IPS-20b (cell line): Measurements from ENCODE around the gene MIEF1.

Source experiments
- H3K27ac ChIP-seq: one replicate; pipeline ENCODE4 v1.5.1; 2013; ENCODE audit warnings: low read length
- H3K27me3 ChIP-seq: 2 replicates; pipeline ENCODE4 v1.6.1; 2013; ENCODE audit warnings: mild to moderate bottlenecking, low read length, inconsistent platforms; ENCODE audit not compliant: insufficient read depth
- H3K36me3 ChIP-seq: 2 replicates; pipeline ENCODE4 v1.6.1; 2013; ENCODE audit warnings: low read depth, mild to moderate bottlenecking, inconsistent platforms, low read length, moderate library complexity; ENCODE audit not compliant: insufficient read depth
- H3K4me1 ChIP-seq: 2 replicates; pipeline ENCODE4 v1.6.1; 2013; ENCODE audit warnings: mild to moderate bottlenecking, control low read depth, inconsistent platforms, low read length, moderate library complexity; ENCODE audit not compliant: insufficient read depth
- H3K4me3 ChIP-seq: 2 replicates; pipeline ENCODE4 v1.5.1; 2013; ENCODE audit warnings: mild to moderate bottlenecking, low read length, inconsistent platforms
- H3K9ac ChIP-seq: 2 replicates; pipeline ENCODE4 v1.6.1; 2013; ENCODE audit warnings: low read depth, mild to moderate bottlenecking, inconsistent platforms, low read length, moderate library complexity
- H3K9me3 ChIP-seq: 2 replicates; pipeline ENCODE4 v1.6.1; 2013; ENCODE audit warnings: mild to moderate bottlenecking, low read depth, low read length, inconsistent platforms; ENCODE audit not compliant: insufficient read depth

MIEF1 gene

GRCh38 chr22:39472570-39473556 is 29.2 kb upstream of the MIEF1 start:
- no peak overlapping the region for H3K4me3 ChIP-seq
- H3K9ac ChIP-seq = no peak overlapping the region
- no peaks in the 10 kb centered on the region for H3K9me3 ChIP-seq
- H3K4me1 ChIP-seq = peaks cover 36% of the 10 kb centered on the region
- H3K27ac ChIP-seq = no peak overlapping the region
- H3K27me3 ChIP-seq = no peaks in the 10 kb centered on the region
- H3K36me3 ChIP-seq = no peaks in the 10 kb centered on the region

- H3K27ac ChIP-seq = no peak overlapping the region
- H3K4me3 ChIP-seq = no peak overlapping the region
- H3K4me1 ChIP-seq = peaks cover 36% of the 10 kb centered on the region
- no peaks in the 10 kb centered on the region for H3K27me3 ChIP-seq
- H3K9ac ChIP-seq = no peak overlapping the region
- no peaks in the 10 kb centered on the region for H3K36me3 ChIP-seq
- no peaks in the 10 kb centered on the region for H3K9me3 ChIP-seq
Measured at GRCh38 chr22:39473851-39474250, 28.2 kb upstream of the MIEF1 start.

GRCh38 chr22:39474351-39475111 is 27.6 kb upstream of the MIEF1 start:
- H3K9ac ChIP-seq = peak overlapping the region; percentile 45; the same call in 1 of the 2 replicates
- no peaks in the 10 kb centered on the region for H3K9me3 ChIP-seq
- no peaks in the 10 kb centered on the region for H3K27me3 ChIP-seq
- H3K27ac ChIP-seq = no peak overlapping the region
- H3K4me1 ChIP-seq = peaks cover 36% of the 10 kb centered on the region
- no peak overlapping the region for H3K4me3 ChIP-seq
- no peaks in the 10 kb centered on the region for H3K36me3 ChIP-seq

GRCh38 chr22:39475337-39475736 is 26.8 kb upstream of the MIEF1 start:
- Histone ChIP-seq H3K9me3 (no peaks in the 10 kb centered on the region), H3K4me1 (peaks cover 34% of the 10 kb centered on the region), H3K27ac (no peak overlapping the region), H3K36me3 (no peaks in the 10 kb centered on the region), H3K9ac (no peak overlapping the region), H3K27me3 (no peaks in the 10 kb centered on the region), H3K4me3 (no peak overlapping the region)

GRCh38 chr22:39475902-39476301 is 26.2 kb upstream of the MIEF1 start:
- H3K27me3 ChIP-seq = no peaks in the 10 kb centered on the region
- no peak overlapping the region for H3K27ac ChIP-seq
- no peak overlapping the region for H3K4me3 ChIP-seq
- H3K9me3 ChIP-seq = no peaks in the 10 kb centered on the region
- H3K4me1 ChIP-seq = peaks cover 28% of the 10 kb centered on the region
- no peak overlapping the region for H3K9ac ChIP-seq
- H3K36me3 ChIP-seq = no peaks in the 10 kb centered on the region

- Histone ChIP-seq H3K27me3 (no peaks in the 10 kb centered on the region), H3K4me3 (no peak overlapping the region), H3K9ac (no peak overlapping the region), H3K27ac (no peak overlapping the region), H3K36me3 (no peaks in the 10 kb centered on the region), H3K4me1 (peaks cover 21% of the 10 kb centered on the region), H3K9me3 (no peaks in the 10 kb centered on the region)
Measured at GRCh38 chr22:39476664-39477063, 25.4 kb upstream of the MIEF1 start.

GRCh38 chr22:39477542-39477941 is 24.5 kb upstream of the MIEF1 start:
- Histone ChIP-seq H3K4me3 (no peak overlapping the region), H3K36me3 (no peaks in the 10 kb centered on the region), H3K4me1 (peaks cover 13% of the 10 kb centered on the region), H3K27me3 (no peaks in the 10 kb centered on the region), H3K9ac (no peak overlapping the region), H3K9me3 (no peaks in the 10 kb centered on the region), H3K27ac (no peak overlapping the region)

GRCh38 chr22:39478441-39478850 is 23.6 kb upstream of the MIEF1 start:
- H3K9me3 ChIP-seq = no peaks in the 10 kb centered on the region
- H3K9ac ChIP-seq = no peak overlapping the region
- H3K36me3 ChIP-seq = no peaks in the 10 kb centered on the region
- H3K27ac ChIP-seq = no peak overlapping the region
- H3K4me3 ChIP-seq = no peak overlapping the region
- peaks cover 12% of the 10 kb centered on the region for H3K4me1 ChIP-seq
- H3K27me3 ChIP-seq = no peaks in the 10 kb centered on the region

GRCh38 chr22:39479254-39479653 is 22.8 kb upstream of the MIEF1 start:
- Histone ChIP-seq H3K9me3 (no peaks in the 10 kb centered on the region), H3K36me3 (no peaks in the 10 kb centered on the region), H3K4me1 (peaks cover 10% of the 10 kb centered on the region), H3K27me3 (peaks cover 5% of the 10 kb centered on the region; the same call in 1 of the 2 replicates), H3K27ac (no peak overlapping the region), H3K9ac (no peak overlapping the region), H3K4me3 (no peak overlapping the region)

- H3K36me3 ChIP-seq = no peaks in the 10 kb centered on the region
Measured at GRCh38 chr22:39480557-39480956, 21.5 kb upstream of the MIEF1 start.

GRCh38 chr22:39481054-39481453 is 21.0 kb upstream of the MIEF1 start:
- Histone ChIP-seq H3K4me1 (no peaks in the 10 kb centered on the region), H3K36me3 (no peaks in the 10 kb centered on the region), H3K4me3 (no peak overlapping the region), H3K9me3 (no peaks in the 10 kb centered on the region), H3K9ac (no peak overlapping the region), H3K27me3 (peaks cover 5% of the 10 kb centered on the region; the same call in 1 of the 2 replicates), H3K27ac (no peak overlapping the region)

More at GRCh38 chr22:39480557-39480956, 21.5 kb upstream of the MIEF1 start:
- Histone ChIP-seq H3K27me3 (peaks cover 5% of the 10 kb centered on the region; the same call in 1 of the 2 replicates), H3K9ac (no peak overlapping the region), H3K27ac (no peak overlapping the region), H3K4me1 (no peaks in the 10 kb centered on the region), H3K9me3 (no peaks in the 10 kb centered on the region), H3K4me3 (no peak overlapping the region)
